HEK293T (cell line): ENCODE results near the gene PRDM16.

Experiments
- ELF4 ChIP-seq: fragments of 450-650 bp; IDR thresholded peaks from 2 replicates; pipeline ENCODE4 v1.6.1; 2017; ENCODE audit warnings: antibody characterized with exemption
- FOXA1 ChIP-seq: fragments of 450-650 bp; IDR thresholded peaks from 2 replicates; pipeline ENCODE4 v1.6.1; 2016; ENCODE audit warnings: mild to moderate bottlenecking
- FOXK2 ChIP-seq: fragments of 450-650 bp; IDR thresholded peaks from 2 replicates; pipeline ENCODE4 v1.6.1; 2016; ENCODE audit warnings: mild to moderate bottlenecking
- SP1 ChIP-seq: fragments of 450-650 bp; IDR thresholded peaks from 2 replicates; pipeline ENCODE4 v1.6.1; 2017
- SUZ12 ChIP-seq: fragments of 450-650 bp; IDR thresholded peaks from 2 replicates; pipeline ENCODE4 v1.6.1; 2016; ENCODE audit warnings: mild to moderate bottlenecking
- TARDBP ChIP-seq: fragments of 450-650 bp; IDR thresholded peaks from 2 replicates; pipeline ENCODE4 v1.6.1; 2016

DNA sequence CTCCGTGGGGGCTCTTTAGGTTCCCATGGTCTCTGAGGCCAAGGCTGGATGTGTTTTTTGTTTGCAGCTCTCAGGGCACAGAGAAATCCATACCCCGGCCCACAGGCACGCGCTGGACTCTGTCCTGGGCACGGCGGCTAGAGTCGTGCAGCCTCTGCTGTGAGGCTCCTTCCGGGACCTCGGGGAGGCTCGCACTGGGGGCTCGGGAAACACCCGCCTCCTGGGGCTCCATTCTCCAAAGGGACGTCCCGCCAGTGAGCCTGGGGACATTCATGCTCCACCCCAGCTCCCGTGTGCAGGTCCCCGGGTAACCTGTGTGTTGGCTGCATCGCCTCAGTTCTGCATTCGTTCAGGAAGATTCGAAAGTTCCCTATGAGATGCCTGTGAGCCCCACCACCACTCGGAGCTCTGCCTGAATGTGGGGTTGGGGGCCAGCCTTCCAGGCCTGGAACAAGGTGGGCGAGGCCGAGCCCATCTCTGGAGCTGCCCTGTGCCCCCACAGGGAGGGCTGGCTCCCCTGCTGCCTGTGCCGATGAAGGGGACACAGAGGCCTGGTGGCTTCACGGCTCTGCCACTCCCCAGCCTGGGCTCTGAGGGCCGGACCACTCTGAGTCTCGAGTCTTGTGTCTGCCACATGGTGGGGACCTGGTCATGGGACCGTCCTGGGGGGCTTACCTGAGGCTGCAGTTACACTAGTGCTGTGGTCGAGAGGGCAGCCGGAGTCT, 203.5 kb downstream of the PRDM16 start:
- no peak for TF ChIP-seq ELF4
- no peak for TF ChIP-seq SUZ12
- TF ChIP-seq FOXA1, result no peak
- no peak for TF ChIP-seq TARDBP
- TF ChIP-seq SP1, result no peak
- no peak for TF ChIP-seq FOXK2
